ENCODE data around the gene GYPA. TPM values are rescaled to one million over a fixed set of nuclear protein-coding genes. Genes with fewer than 3 reads are reported as not detected.
"Not testable (repeated sequence)": the region's sequence is repeated elsewhere in the genome, so short reads cannot be mapped to it uniquely, and the experiment has no call there.

GYPA gene
- total RNA-seq, 1 experiment from 2014 or later: not detected

DNA sequence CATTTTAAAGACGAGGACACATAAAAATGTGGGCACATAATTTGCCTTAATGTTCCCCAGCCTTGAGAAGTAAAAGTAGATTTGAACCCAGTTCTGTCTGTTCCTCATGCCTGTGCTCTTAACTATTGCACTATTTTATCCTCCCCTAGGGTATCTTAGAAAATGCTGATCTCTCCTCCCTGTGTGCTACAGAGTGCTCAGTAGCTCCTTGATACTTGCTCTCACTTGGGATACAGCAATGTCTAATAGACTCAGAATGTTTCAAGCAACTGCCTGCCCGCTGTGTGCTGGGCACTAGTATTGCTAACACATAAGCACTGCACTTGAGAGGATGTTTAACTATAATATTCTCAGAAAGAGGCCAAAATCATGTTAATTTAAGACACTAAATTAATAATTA, 971 bp downstream of the GYPA start:
- H2AFZ ChIP-seq (ENCODE audit: low read length); H3K27me3 ChIP-seq (ENCODE audit: low read length); H3K79me2 ChIP-seq (ENCODE audit: low read length); H3K4me2 ChIP-seq (ENCODE audit: low read depth, low read length, poor library complexity, severe bottlenecking); H3K27ac ChIP-seq (ENCODE audit: low read length); DNase-seq; H3K4me3 ChIP-seq (ENCODE audit: low read length); H3K36me3 ChIP-seq (ENCODE audit: insufficient read depth, low read length); H3K9me2 ChIP-seq (replicated peaks; ENCODE audit: insufficient read depth, low read length); H4K20me1 ChIP-seq (ENCODE audit: insufficient read depth, low read depth, low read length); H3K4me1 ChIP-seq (ENCODE audit: low read length); H3K9me3 ChIP-seq (ENCODE audit: low read length); H3K9ac ChIP-seq (ENCODE audit: low read length): not testable (repeated sequence)

DNA sequence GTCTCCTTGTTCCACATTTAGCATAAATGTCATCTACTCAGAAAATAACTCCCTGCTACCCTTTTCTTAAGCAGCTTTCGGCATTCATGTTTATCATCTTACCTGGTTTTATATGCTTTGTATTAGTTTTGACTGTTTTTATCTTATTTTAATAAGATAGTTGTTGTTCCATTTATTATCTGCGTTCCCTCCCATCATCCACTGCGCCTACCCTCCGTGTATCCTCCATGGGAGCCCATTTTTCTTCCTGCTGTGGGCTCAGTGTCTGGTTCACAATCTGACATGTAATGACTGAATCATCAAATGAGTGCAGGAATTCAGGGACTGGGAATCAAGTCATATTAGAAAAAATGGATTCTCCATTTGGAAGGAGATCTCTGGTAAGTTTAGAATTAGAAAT, 2.3 kb downstream of the GYPA start:
- H2AFZ ChIP-seq (ENCODE audit: low read length); H3K4me2 ChIP-seq (ENCODE audit: low read depth, low read length, poor library complexity, severe bottlenecking): not testable (repeated sequence)

DNA sequence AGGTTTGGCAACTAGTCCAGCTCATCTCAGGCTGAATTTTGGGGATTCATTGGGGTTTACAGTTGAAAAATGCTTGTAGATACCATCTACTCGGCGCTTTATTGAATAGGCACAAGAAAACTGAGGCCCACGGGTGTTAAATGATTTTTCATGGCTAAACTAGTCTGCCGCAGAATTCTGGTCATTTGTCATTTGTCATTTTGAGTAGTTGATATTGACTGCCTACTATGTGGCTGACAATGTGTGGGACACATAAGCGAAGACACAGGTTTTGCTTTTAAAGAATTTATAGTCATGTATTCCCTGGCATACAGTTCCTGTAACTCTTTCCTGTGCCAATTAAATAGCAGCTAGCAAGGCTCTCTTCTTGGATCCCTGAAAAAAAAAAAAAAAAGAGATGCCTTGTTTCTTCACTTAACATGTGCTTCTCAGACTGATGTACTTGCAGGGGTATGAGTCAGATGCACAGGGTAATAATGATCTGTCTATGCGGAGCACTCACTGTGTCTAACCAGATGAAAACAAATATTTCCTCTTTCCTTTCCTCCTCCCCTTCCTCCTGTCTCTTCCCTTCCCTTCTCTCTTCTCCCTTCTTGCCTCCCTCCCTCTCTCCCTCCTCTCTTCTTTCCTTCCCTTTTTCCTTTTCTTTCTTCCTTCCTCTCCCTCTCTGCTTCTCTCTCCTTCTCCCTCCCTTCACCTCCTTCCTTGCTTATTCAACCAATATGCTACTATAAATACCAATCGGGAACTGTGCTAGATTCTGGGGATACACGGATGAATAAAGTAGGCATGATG, 3.2 kb downstream of the GYPA start:
- H3K36me3 ChIP-seq (ENCODE audit: insufficient read depth, low read length); H3K4me3 ChIP-seq (ENCODE audit: low read length); H3K4me1 ChIP-seq (ENCODE audit: low read length); H3K4me2 ChIP-seq (ENCODE audit: low read depth, low read length, poor library complexity, severe bottlenecking); H3K79me2 ChIP-seq (ENCODE audit: low read length); H2AFZ ChIP-seq (ENCODE audit: low read length); DNase-seq; H3K27me3 ChIP-seq (ENCODE audit: low read length); H3K9me3 ChIP-seq (ENCODE audit: low read length); H4K20me1 ChIP-seq (ENCODE audit: insufficient read depth, low read depth, low read length); H3K9me2 ChIP-seq (replicated peaks; ENCODE audit: insufficient read depth, low read length); H3K9ac ChIP-seq (ENCODE audit: low read length); H3K27ac ChIP-seq (ENCODE audit: low read length): not testable (repeated sequence)

More for the DNA sequence above, 2.3 kb downstream of the GYPA start:
- H3K27me3 ChIP-seq (ENCODE audit: low read length); H3K27ac ChIP-seq (ENCODE audit: low read length); H3K79me2 ChIP-seq (ENCODE audit: low read length); H3K9me2 ChIP-seq (replicated peaks; ENCODE audit: insufficient read depth, low read length); DNase-seq; H3K36me3 ChIP-seq (ENCODE audit: insufficient read depth, low read length); H3K9ac ChIP-seq (ENCODE audit: low read length); H3K9me3 ChIP-seq (ENCODE audit: low read length); H3K4me3 ChIP-seq (ENCODE audit: low read length); H3K4me1 ChIP-seq (ENCODE audit: low read length); H4K20me1 ChIP-seq (ENCODE audit: insufficient read depth, low read depth, low read length): not testable (repeated sequence)

DNA sequence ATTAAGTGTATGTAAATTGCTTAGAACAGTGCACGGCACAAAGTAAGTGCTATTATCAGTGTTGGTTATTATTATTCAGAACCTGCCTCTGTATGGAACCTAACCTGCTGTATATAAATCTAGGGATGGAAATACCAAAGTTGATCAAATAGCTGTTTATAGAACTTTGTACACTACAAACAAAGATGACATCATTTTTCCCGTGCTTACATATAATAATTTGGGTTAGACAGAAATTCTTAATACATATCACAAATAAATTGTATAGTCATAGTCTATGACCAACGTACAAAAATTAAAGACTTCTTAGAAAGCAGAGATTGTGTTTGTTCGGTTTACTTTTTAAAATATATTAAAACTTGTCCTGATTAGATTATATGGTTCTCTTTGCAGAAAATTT, 4.3 kb downstream of the GYPA start:
- H4K20me1 ChIP-seq (ENCODE audit: insufficient read depth, low read depth, low read length); H3K4me1 ChIP-seq (ENCODE audit: low read length); H3K79me2 ChIP-seq (ENCODE audit: low read length); H3K4me2 ChIP-seq (ENCODE audit: low read depth, low read length, poor library complexity, severe bottlenecking); H3K4me3 ChIP-seq (ENCODE audit: low read length); H2AFZ ChIP-seq (ENCODE audit: low read length); H3K9me3 ChIP-seq (ENCODE audit: low read length); H3K27ac ChIP-seq (ENCODE audit: low read length); H3K27me3 ChIP-seq (ENCODE audit: low read length); H3K9ac ChIP-seq (ENCODE audit: low read length); H3K36me3 ChIP-seq (ENCODE audit: insufficient read depth, low read length); DNase-seq; H3K9me2 ChIP-seq (replicated peaks; ENCODE audit: insufficient read depth, low read length): not testable (repeated sequence)

DNA sequence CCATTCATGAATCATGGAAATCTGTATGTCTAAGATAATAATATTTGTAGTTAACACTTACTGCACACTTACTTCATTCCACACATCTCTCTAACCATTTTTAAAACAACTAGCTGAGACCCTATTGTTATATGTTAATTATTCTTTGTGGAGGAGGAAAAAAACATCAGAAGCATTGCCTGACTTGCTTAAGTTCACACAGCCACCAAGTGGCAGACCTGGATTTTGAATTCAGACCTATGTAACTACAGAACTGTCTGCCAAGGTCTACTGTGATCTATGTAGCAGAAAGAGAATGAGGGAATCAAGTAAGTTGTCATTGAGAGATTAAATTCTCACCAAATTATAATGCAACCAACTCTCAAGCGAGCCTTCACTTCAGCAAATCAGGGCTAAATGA, 10.4 kb downstream of the GYPA start:
- not testable (repeated sequence) for H3K36me3 ChIP-seq (ENCODE audit: insufficient read depth, low read length); H3K27me3 ChIP-seq (ENCODE audit: low read length); H3K4me3 ChIP-seq (ENCODE audit: low read length); H3K9me3 ChIP-seq (ENCODE audit: low read length); H3K27ac ChIP-seq (ENCODE audit: low read length); H3K4me2 ChIP-seq (ENCODE audit: low read depth, low read length, poor library complexity, severe bottlenecking); DNase-seq; H3K9me2 ChIP-seq (replicated peaks; ENCODE audit: insufficient read depth, low read length); H4K20me1 ChIP-seq (ENCODE audit: insufficient read depth, low read depth, low read length); H2AFZ ChIP-seq (ENCODE audit: low read length); H3K79me2 ChIP-seq (ENCODE audit: low read length); H3K4me1 ChIP-seq (ENCODE audit: low read length); H3K9ac ChIP-seq (ENCODE audit: low read length)

DNA sequence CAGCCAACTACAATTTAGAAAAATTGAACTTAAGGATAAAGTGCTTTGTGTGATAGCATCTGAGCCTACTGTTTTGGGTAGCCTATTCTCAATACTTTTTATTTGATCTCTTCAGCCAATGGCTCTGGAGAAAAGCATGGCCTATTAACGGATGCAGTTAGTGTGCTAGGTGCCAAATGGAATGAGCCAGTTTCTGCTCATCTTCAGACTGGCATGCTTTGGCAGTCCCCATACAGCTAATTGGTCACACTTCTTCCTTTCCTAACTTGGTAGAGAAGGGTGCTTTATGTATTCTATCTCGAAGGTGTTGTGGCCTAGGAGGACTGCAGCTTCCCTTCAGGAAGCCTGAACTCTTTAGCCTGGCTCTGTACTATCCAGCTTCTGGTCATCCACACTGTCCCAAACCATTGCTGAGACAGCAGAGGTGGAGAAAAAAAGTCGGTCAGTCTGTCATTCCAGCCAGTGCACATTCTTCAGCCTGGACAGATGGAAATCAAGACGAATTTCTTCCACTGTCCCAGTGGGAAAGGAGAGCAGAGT, 11.1 kb downstream of the GYPA start:
- H3K9ac ChIP-seq (ENCODE audit: low read length); H3K27ac ChIP-seq (ENCODE audit: low read length); H4K20me1 ChIP-seq (ENCODE audit: insufficient read depth, low read depth, low read length); H3K4me1 ChIP-seq (ENCODE audit: low read length); H3K79me2 ChIP-seq (ENCODE audit: low read length); H3K36me3 ChIP-seq (ENCODE audit: insufficient read depth, low read length); H3K27me3 ChIP-seq (ENCODE audit: low read length); DNase-seq; H3K9me2 ChIP-seq (replicated peaks; ENCODE audit: insufficient read depth, low read length); H2AFZ ChIP-seq (ENCODE audit: low read length); H3K9me3 ChIP-seq (ENCODE audit: low read length); H3K4me2 ChIP-seq (ENCODE audit: low read depth, low read length, poor library complexity, severe bottlenecking); H3K4me3 ChIP-seq (ENCODE audit: low read length): not testable (repeated sequence)

DNA sequence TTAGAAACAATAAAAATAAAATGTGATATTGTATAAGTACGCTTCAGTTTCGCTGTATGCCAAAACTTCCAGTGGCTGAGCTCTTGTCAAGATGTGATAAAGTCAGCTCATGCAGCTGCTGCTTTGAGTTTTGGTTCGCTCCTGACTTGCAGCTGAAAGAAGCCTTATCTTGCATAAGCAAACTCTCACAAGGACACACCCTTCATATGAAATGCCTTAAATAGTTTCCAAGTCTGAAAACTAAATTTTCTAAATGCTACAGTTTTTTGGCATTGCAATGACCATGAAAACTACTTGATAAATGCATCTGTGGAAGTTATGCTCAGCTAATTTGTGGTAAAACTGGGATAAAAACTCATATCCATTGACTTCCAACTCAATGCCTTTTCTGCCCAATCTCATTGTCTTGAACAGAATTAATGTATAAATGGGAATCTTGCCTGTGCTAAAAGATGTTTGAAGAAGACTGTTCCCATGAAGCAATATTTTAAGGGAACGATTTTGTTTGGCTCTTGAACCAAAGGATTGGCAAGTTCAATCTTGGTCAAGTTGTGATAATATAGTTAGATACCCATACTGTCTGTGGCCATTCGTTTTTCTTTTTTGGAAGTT, 11.7 kb downstream of the GYPA start:
- H3K9me2 ChIP-seq (replicated peaks; ENCODE audit: insufficient read depth, low read length): not testable (repeated sequence)

DNA sequence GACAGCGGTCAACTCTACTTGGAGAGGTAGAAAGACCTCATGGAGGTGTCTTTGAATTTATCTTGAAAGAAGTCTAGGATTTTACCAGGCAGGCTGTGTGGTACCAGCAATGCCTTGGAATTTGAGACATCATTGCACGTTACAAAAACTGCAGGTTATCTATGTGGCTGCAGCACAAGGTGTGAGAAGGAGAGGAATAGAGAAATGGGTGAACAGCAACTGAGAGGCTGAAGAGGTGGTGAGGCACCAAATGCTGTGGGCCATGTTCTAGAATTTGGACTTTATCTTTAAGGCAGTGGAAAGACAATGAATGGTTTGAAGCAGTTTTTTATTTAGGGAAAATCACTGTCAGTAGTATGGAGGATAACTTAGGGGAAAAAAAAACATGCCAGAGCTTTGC, 15.4 kb downstream of the GYPA start:
- H2AFZ ChIP-seq (ENCODE audit: low read length); DNase-seq; H3K4me1 ChIP-seq (ENCODE audit: low read length); H4K20me1 ChIP-seq (ENCODE audit: insufficient read depth, low read depth, low read length); H3K27ac ChIP-seq (ENCODE audit: low read length); H3K4me2 ChIP-seq (ENCODE audit: low read depth, low read length, poor library complexity, severe bottlenecking); H3K9me2 ChIP-seq (replicated peaks; ENCODE audit: insufficient read depth, low read length); H3K27me3 ChIP-seq (ENCODE audit: low read length); H3K9ac ChIP-seq (ENCODE audit: low read length); H3K4me3 ChIP-seq (ENCODE audit: low read length); H3K36me3 ChIP-seq (ENCODE audit: insufficient read depth, low read length); H3K9me3 ChIP-seq (ENCODE audit: low read length); H3K79me2 ChIP-seq (ENCODE audit: low read length): not testable (repeated sequence)

More for the DNA sequence above, 11.7 kb downstream of the GYPA start:
- H3K9me3 ChIP-seq (ENCODE audit: low read length); H3K4me3 ChIP-seq (ENCODE audit: low read length); DNase-seq; H3K27ac ChIP-seq (ENCODE audit: low read length); H3K36me3 ChIP-seq (ENCODE audit: insufficient read depth, low read length); H4K20me1 ChIP-seq (ENCODE audit: insufficient read depth, low read depth, low read length); H3K9ac ChIP-seq (ENCODE audit: low read length); H3K79me2 ChIP-seq (ENCODE audit: low read length); H2AFZ ChIP-seq (ENCODE audit: low read length); H3K27me3 ChIP-seq (ENCODE audit: low read length); H3K4me2 ChIP-seq (ENCODE audit: low read depth, low read length, poor library complexity, severe bottlenecking); H3K4me1 ChIP-seq (ENCODE audit: low read length): not testable (repeated sequence)

All from Karpas-422 (cell line).